Rectal smooth muscle tissue (tissue), 1 donor: ENCODE data around the gene CACNA1G.

Source experiments
- H3K27ac ChIP-seq: one replicate; pipeline ENCODE4 v1.7.0; 2013; ENCODE audit warnings: low read depth, low read length, inconsistent platforms
- H3K27me3 ChIP-seq: one replicate; pipeline ENCODE4 v1.7.0; 2013; ENCODE audit warnings: low read length; ENCODE audit not compliant: control insufficient read depth, insufficient read depth
- H3K36me3 ChIP-seq: one replicate; pipeline ENCODE4 v1.7.0; 2013; ENCODE audit warnings: low read length; ENCODE audit not compliant: control insufficient read depth, insufficient read depth
- H3K4me1 ChIP-seq: one replicate; pipeline ENCODE4 v1.7.0; 2013; ENCODE audit warnings: low read length; ENCODE audit not compliant: control insufficient read depth, insufficient read depth
- H3K4me3 ChIP-seq: one replicate; pipeline ENCODE4 v1.7.0; 2013; ENCODE audit warnings: low read length
- H3K9ac ChIP-seq: one replicate; pipeline ENCODE4 v1.7.0; 2013; ENCODE audit warnings: low read length

CACNA1G gene

GRCh38 chr17:50667259-50668024, 106.9 kb downstream of the CACNA1G start:
- H3K27me3 ChIP-seq = no peaks in the 10 kb centered on the region
- H3K9ac ChIP-seq = no peak overlapping the region
- no peaks in the 10 kb centered on the region for H3K36me3 ChIP-seq
- no peaks in the 10 kb centered on the region for H3K4me1 ChIP-seq
- no peak overlapping the region for H3K27ac ChIP-seq
- H3K4me3 ChIP-seq = no peak overlapping the region

GRCh38 chr17:50668025-50668837, 107.7 kb downstream of the CACNA1G start:
- Histone ChIP-seq H3K4me1 (no peaks in the 10 kb centered on the region), H3K27me3 (no peaks in the 10 kb centered on the region), H3K4me3 (no peak overlapping the region), H3K9ac (no peak overlapping the region), H3K27ac (no peak overlapping the region), H3K36me3 (no peaks in the 10 kb centered on the region)

- no peaks in the 10 kb centered on the region for H3K36me3 ChIP-seq
- H3K4me1 ChIP-seq = no peaks in the 10 kb centered on the region
- H3K27me3 ChIP-seq = no peaks in the 10 kb centered on the region
- H3K27ac ChIP-seq = no peak overlapping the region
- H3K4me3 ChIP-seq = no peak overlapping the region
- H3K9ac ChIP-seq = no peak overlapping the region
Measured at GRCh38 chr17:50668838-50669581, 108.5 kb downstream of the CACNA1G start.

GRCh38 chr17:50672071-50672470, 111.6 kb downstream of the CACNA1G start:
- H3K27me3 ChIP-seq = no peaks in the 10 kb centered on the region
- no peak overlapping the region for H3K9ac ChIP-seq
- H3K4me3 ChIP-seq = no peak overlapping the region
- H3K4me1 ChIP-seq = no peaks in the 10 kb centered on the region
- no peak overlapping the region for H3K27ac ChIP-seq
- H3K36me3 ChIP-seq = no peaks in the 10 kb centered on the region

GRCh38 chr17:50672831-50673551, 112.5 kb downstream of the CACNA1G start:
- no peak overlapping the region for H3K4me3 ChIP-seq
- no peak overlapping the region for H3K9ac ChIP-seq
- no peaks in the 10 kb centered on the region for H3K27me3 ChIP-seq
- no peaks in the 10 kb centered on the region for H3K4me1 ChIP-seq
- H3K36me3 ChIP-seq = no peaks in the 10 kb centered on the region
- H3K27ac ChIP-seq = no peak overlapping the region

- Histone ChIP-seq H3K36me3 (no peaks in the 10 kb centered on the region), H3K9ac (no peak overlapping the region), H3K27me3 (no peaks in the 10 kb centered on the region), H3K4me1 (no peaks in the 10 kb centered on the region), H3K27ac (no peak overlapping the region), H3K4me3 (no peak overlapping the region)
Measured at GRCh38 chr17:50675190-50675589, 114.7 kb downstream of the CACNA1G start.

GRCh38 chr17:50675627-50676026, 115.1 kb downstream of the CACNA1G start:
- Histone ChIP-seq H3K9ac (no peak overlapping the region), H3K4me3 (no peak overlapping the region), H3K36me3 (no peaks in the 10 kb centered on the region), H3K27ac (no peak overlapping the region), H3K4me1 (no peaks in the 10 kb centered on the region), H3K27me3 (no peaks in the 10 kb centered on the region)

- Histone ChIP-seq H3K36me3 (no peaks in the 10 kb centered on the region), H3K9ac (no peak overlapping the region), H3K4me1 (no peaks in the 10 kb centered on the region), H3K4me3 (no peak overlapping the region), H3K27me3 (no peaks in the 10 kb centered on the region), H3K27ac (no peak overlapping the region)
Measured at GRCh38 chr17:50676065-50676975, 115.8 kb downstream of the CACNA1G start.
